K562 (cell line): Measurements from ENCODE around the gene TMF1.

Source experiments
- E2F4 ChIP-seq: sonication (generic); formaldehyde crosslinking; IDR thresholded peaks from 2 replicates; pipeline ENCODE4 v1.8.0; 2022; ENCODE audit warnings: mild to moderate bottlenecking, low read depth, missing genetic modification reagents
- EP300 ChIP-seq: IDR thresholded peaks from 2 replicates; pipeline ENCODE4 v1.6.1; 2012; ENCODE audit warnings: low read length, improper control_type of control experiment
- NR1H2 ChIP-seq: sonication (generic); formaldehyde crosslinking; IDR thresholded peaks from 2 replicates; pipeline ENCODE4 v1.4.0; 2020; ENCODE audit warnings: mild to moderate bottlenecking, missing genetic modification reagents
- SMAD3 ChIP-seq: fragments of 450-650 bp; formaldehyde crosslinking; conservative IDR thresholded peaks from 2 replicates; pipeline ENCODE4 v1.4.0; 2020; ENCODE audit warnings: mild to moderate bottlenecking
- ZNF699 ChIP-seq: fragments of 250-450 bp; sonication (Bioruptor Pico); IDR thresholded peaks from 2 replicates; pipeline ENCODE4 v1.8.0; 2021; ENCODE audit warnings: mild to moderate bottlenecking, moderate library complexity; ENCODE audit not compliant: insufficient replicate concordance

DNA sequence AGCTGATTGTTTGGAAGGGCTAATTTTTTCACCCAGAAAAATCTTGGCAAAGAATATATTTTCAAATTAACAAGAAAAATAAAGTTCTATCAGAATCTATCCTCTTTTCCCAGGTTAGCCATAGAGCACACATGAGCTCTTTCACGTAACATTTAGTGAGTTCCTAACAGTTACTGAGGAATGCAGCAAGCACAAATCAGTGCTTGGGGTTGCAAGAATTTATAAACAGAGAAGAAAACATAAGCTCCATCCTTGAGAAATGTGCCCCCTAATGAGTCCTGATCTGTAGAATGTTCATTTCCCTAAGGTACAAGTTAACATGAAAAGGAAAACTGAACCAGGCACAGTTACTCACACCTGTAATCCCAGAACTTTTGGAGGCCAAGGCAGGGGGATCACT is 52.5 kb downstream of the TMF1 start:
- TF ChIP-seq E2F4 (CRISPR knock-in tag) (no peak), ZNF699 (no peak), EP300 (no peak), SMAD3 (no peak), NR1H2 (CRISPR knock-in tag) (no peak)
